Naive thymus-derived CD4-positive, alpha-beta T cell (primary cell): ENCODE data around the gene CHRNB1. TPM values are rescaled to one million over a fixed set of nuclear protein-coding genes. Genes with fewer than 3 reads are reported as not detected.
A peak's percentile ranks its signal among the peaks of the same experiment; 100 is the strongest.

Experiments used
- ATAC-seq: fragments of 150-1000 bp; cut with Tn5 transposase; 2 replicates; pipeline ENCODE4 v1.10.0; 2021; ENCODE audit warnings: mild to moderate bottlenecking, moderate library complexity
- CTCF ChIA-PET: fragments of 350-600 bp; sonication (Branson Sonifier 250); formaldehyde crosslinking; loops from one replicate; lab custom pipeline; 2021; ENCODE audit warnings: antibody characterized with exemption; lab: Charles Lee
- POLR2A ChIA-PET: fragments of 350-600 bp; sonication (Branson Sonifier 250); formaldehyde crosslinking; loops from one replicate; lab custom pipeline; 2021; ENCODE audit warnings: antibody characterized with exemption, inconsistent platforms; lab: Charles Lee
- DNase-seq, 9 donors: peaks; one replicate each; pipeline versions ENCODE4 v3.0.0 to v3.0.0-alpha.2; 2020 to 2022; ENCODE audit warnings: mixed read lengths in 1 of 9
- H3K27ac ChIP-seq: one replicate; pipeline ENCODE4 v1.7.0; 2013; ENCODE audit warnings: mild to moderate bottlenecking, low read depth, low read length, moderate library complexity
- H3K27me3 ChIP-seq, 2 donors: one replicate each; pipeline ENCODE4 v1.7.0; 2013; ENCODE audit warnings: low read length in 2 of 2, mild to moderate bottlenecking in 2 of 2, moderate library complexity in 2 of 2; ENCODE audit not compliant: control insufficient read depth in 2 of 2, insufficient read depth in 2 of 2
- H3K36me3 ChIP-seq, 3 experiments: 1 replicate in 2 of 3; 2 replicates in 1 of 3; pipeline ENCODE4 v1.7.0; 2013; ENCODE audit warnings: low read length in 3 of 3, mild to moderate bottlenecking in 3 of 3, moderate library complexity in 1 of 3; ENCODE audit not compliant: insufficient read depth in 3 of 3, control insufficient read depth in 2 of 3
- H3K4me1 ChIP-seq, 2 donors: one replicate each; pipeline ENCODE4 v1.7.0; 2013; ENCODE audit warnings: low read length in 2 of 2, mild to moderate bottlenecking in 2 of 2, moderate library complexity in 1 of 2; ENCODE audit not compliant: control insufficient read depth in 2 of 2, insufficient read depth in 2 of 2
- H3K4me3 ChIP-seq: 2 replicates; pipeline ENCODE4 v1.7.0; 2013; ENCODE audit warnings: mild to moderate bottlenecking, low read length
- H3K9me3 ChIP-seq, 3 experiments: 1 replicate in 2 of 3; 2 replicates in 1 of 3; pipeline ENCODE4 v1.7.0; 2013; ENCODE audit warnings: low read length in 3 of 3; ENCODE audit not compliant: control insufficient read depth in 2 of 3
- H3K27ac Mint-ChIP-seq, 9 donors: one replicate each; pipeline ENCODE4 v1.8.0; 2020 to 2022; ENCODE audit warnings: mixed read lengths in 9 of 9, mild to moderate bottlenecking in 8 of 9, moderate library complexity in 5 of 9, inconsistent platforms in 2 of 9
- H3K27me3 Mint-ChIP-seq, 5 donors: one replicate each; pipeline ENCODE4 v1.8.0; 2021 to 2022; ENCODE audit warnings: mixed read lengths in 5 of 5, mild to moderate bottlenecking in 1 of 5
- H3K36me3 Mint-ChIP-seq, 5 donors: one replicate each; pipeline ENCODE4 v1.8.0; 2020 to 2022; ENCODE audit warnings: mixed read lengths in 5 of 5, mild to moderate bottlenecking in 3 of 5, inconsistent platforms in 1 of 5
- H3K4me1 Mint-ChIP-seq, 7 donors: one replicate each; pipeline ENCODE4 v1.8.0; 2020 to 2022; ENCODE audit warnings: mixed read lengths in 7 of 7, mild to moderate bottlenecking in 3 of 7, inconsistent platforms in 1 of 7
- H3K4me3 Mint-ChIP-seq, 10 donors: one replicate each; pipeline ENCODE4 v1.8.0; 2020 to 2022; ENCODE audit warnings: mild to moderate bottlenecking in 10 of 10, mixed read lengths in 10 of 10, moderate library complexity in 6 of 10, inconsistent platforms in 2 of 10
- H3K9me3 Mint-ChIP-seq, 11 donors: one replicate each; pipeline ENCODE4 v1.8.0; 2020 to 2022; ENCODE audit warnings: mixed read lengths in 11 of 11, mild to moderate bottlenecking in 4 of 11, inconsistent platforms in 1 of 11, moderate library complexity in 1 of 11
- intact Hi-C, 2 donors: fragments of 100-400 bp; cut with micrococcal nuclease; formaldehyde crosslinking; loops; one replicate each; pipeline ENCODE4 v1.15.1; 2023
- polyA plus RNA-seq, 2 donors: library from polyadenylated mRNA; unstranded; fragments of 300-500 nt; fragmentation: Illumina TruSeq; gene quantifications; one replicate each; pipeline ENCODE4 v1.2.3, GENCODE V29; 2021
- total RNA-seq, 6 experiments: library from RNA in 5 of 6; stranded (reverse) in 5 of 6; gene quantifications; 1 replicate in 5 of 6; 2 replicates in 1 of 6; pipeline ENCODE4 v1.2.3 and lab custom pipeline; 2021 to 2026

CHRNB1 gene
- total and polyA plus RNA-seq, 7 experiments from 2014 or later, result 6.0 to 24.8 (median 7.3) TPM

- no peak for ATAC-seq
- intact Hi-C loops, result no loop called here
- Mint-ChIP-seq H3K27me3 (peaks cover 0 to 19% (median 0%) of the 10 kb centered on the region in 5 donors), H3K4me1 (peaks cover 0 to 14% (median 6%) of the 10 kb centered on the region in 7 donors), H3K9me3 (peaks cover 0 to 1% (median 0%) of the 10 kb centered on the region in 11 donors), H3K36me3 (no peaks in the 10 kb centered on the region), H3K4me3 (no peak overlapping the region), H3K27ac (no peak overlapping the region)
- CTCF ChIA-PET, result no interaction called here
- POLR2A ChIA-PET, result no interaction called here
- no peaks in the 10 kb centered on the region for H3K27me3 ChIP-seq
- no peak overlapping the region for H3K4me3 ChIP-seq
- DNase-seq, result no peak
- H3K4me1 ChIP-seq, result peaks cover 0 to 3% of the 10 kb centered on the region in 2 donors
- H3K9me3 ChIP-seq, result no peaks in the 10 kb centered on the region
- H3K27ac ChIP-seq, result no peak overlapping the region
- H3K36me3 ChIP-seq, result no peaks in the 10 kb centered on the region
These were observed 33.5 kb upstream of the CHRNB1 start for GRCh38 chr17:7411427-7411750.

- Histone ChIP-seq H3K27me3 (no peaks in the 10 kb centered on the region), H3K36me3 (no peaks in the 10 kb centered on the region), H3K27ac (no peak overlapping the region), H3K4me1 (peaks cover 0 to 3% of the 10 kb centered on the region in 2 donors), H3K9me3 (no peaks in the 10 kb centered on the region), H3K4me3 (no peak overlapping the region)
- no peak for ATAC-seq
- H3K27ac Mint-ChIP-seq, result no peak overlapping the region
- H3K4me1 Mint-ChIP-seq, result peaks cover 0 to 19% (median 5%) of the 10 kb centered on the region in 7 donors
- ChIA-PET POLR2A (interaction anchor here (1.1 to 1.3 kb wide), 2 partner anchors 9 to 24 kb away, joined by 3 to 5 read pairs; partner anchors contain the start of gene TMEM256), CTCF (no interaction called here)
- peaks cover 0 to 11% (median 0%) of the 10 kb centered on the region in 5 donors for H3K27me3 Mint-ChIP-seq
- H3K36me3 Mint-ChIP-seq, result no peaks in the 10 kb centered on the region
- DNase-seq, result no peak
- H3K4me3 Mint-ChIP-seq, result no peak overlapping the region
- intact Hi-C loops, result no loop called here
- H3K9me3 Mint-ChIP-seq, result no peaks in the 10 kb centered on the region
These were observed 31.4 kb upstream of the CHRNB1 start for GRCh38 chr17:7413346-7413985.

DNA sequence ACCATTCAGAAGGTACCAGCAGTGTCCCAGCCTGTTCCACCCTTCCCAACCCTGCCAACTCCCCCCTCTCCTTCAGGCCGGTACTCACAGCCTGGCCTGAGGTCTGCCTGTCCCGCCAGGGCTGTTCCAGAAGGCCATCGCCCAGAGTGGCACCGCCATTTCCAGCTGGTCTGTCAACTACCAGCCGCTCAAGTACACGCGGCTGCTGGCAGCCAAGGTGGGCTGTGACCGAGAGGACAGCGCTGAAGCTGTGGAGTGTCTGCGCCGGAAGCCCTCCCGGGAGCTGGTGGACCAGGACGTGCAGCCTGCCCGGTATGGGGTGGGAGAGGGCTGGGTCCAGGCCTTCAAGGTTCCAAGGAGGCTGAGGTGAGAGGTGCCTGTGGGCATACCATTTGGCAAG, 30.0 kb upstream of the CHRNB1 start:
- Histone ChIP-seq H3K9me3 (no peaks in the 10 kb centered on the region), H3K27me3 (no peaks in the 10 kb centered on the region), H3K4me1 (no peaks in the 10 kb centered on the region), H3K4me3 (no peak overlapping the region), H3K36me3 (no peaks in the 10 kb centered on the region), H3K27ac (no peak overlapping the region)
- Mint-ChIP-seq H3K4me1 (peaks cover 0 to 11% (median 0%) of the 10 kb centered on the region in 7 donors), H3K27ac (no peak overlapping the region), H3K4me3 (no peak overlapping the region), H3K36me3 (no peaks in the 10 kb centered on the region), H3K9me3 (no peaks in the 10 kb centered on the region), H3K27me3 (peaks cover 0 to 3% (median 0%) of the 10 kb centered on the region in 5 donors)
- CTCF ChIA-PET, result no interaction called here
- ATAC-seq (no peak), DNase-seq (no peak)
- POLR2A ChIA-PET, result no interaction called here
- intact Hi-C loops, result no loop called here

- no peak for DNase-seq
- Mint-ChIP-seq H3K36me3 (no peaks in the 10 kb centered on the region), H3K27me3 (no peaks in the 10 kb centered on the region), H3K9me3 (no peaks in the 10 kb centered on the region), H3K4me3 (no peak overlapping the region), H3K27ac (no peak overlapping the region), H3K4me1 (peaks cover 0 to 7% (median 0%) of the 10 kb centered on the region in 7 donors)
- POLR2A ChIA-PET, result no interaction called here
- no peak overlapping the region for H3K4me3 ChIP-seq
- CTCF ChIA-PET, result no interaction called here
- intact Hi-C loops, result loop anchor here in 1 of 2 donors (1.0 to 2.0 kb wide), 2 partner anchors 59 to 135 kb away; partner anchors contain the start of gene SLC2A4
- H3K27me3 ChIP-seq, result no peaks in the 10 kb centered on the region
- ATAC-seq, result no peak
- no peaks in the 10 kb centered on the region for H3K36me3 ChIP-seq
- no peaks in the 10 kb centered on the region for H3K4me1 ChIP-seq
- H3K27ac ChIP-seq, result no peak overlapping the region
- no peaks in the 10 kb centered on the region for H3K9me3 ChIP-seq
These were observed 29.1 kb upstream of the CHRNB1 start for GRCh38 chr17:7415784-7416183.

- H3K27ac ChIP-seq, result no peak overlapping the region
- POLR2A ChIA-PET, result interaction anchor here (1.0 kb wide), 1 partner anchor 13 kb away, joined by 3 read pairs; no protein-coding TSS in a partner anchor
- CTCF ChIA-PET, result no interaction called here
- H3K27me3 Mint-ChIP-seq, result no peaks in the 10 kb centered on the region
- peak overlapping the region in 1 of 9 donors; percentile 6 for H3K27ac Mint-ChIP-seq
- H3K36me3 ChIP-seq, result no peaks in the 10 kb centered on the region
- H3K36me3 Mint-ChIP-seq, result no peaks in the 10 kb centered on the region
- DNase-seq, result peak in 1 of 9 donors; percentile 12
- H3K9me3 Mint-ChIP-seq, result no peaks in the 10 kb centered on the region
- H3K4me1 Mint-ChIP-seq, result peaks cover 0 to 7% (median 0%) of the 10 kb centered on the region in 7 donors
- no peaks in the 10 kb centered on the region for H3K27me3 ChIP-seq
- H3K4me3 Mint-ChIP-seq, result no peak overlapping the region
- intact Hi-C loops, result loop anchor here in 1 of 2 donors (1.0 to 2.0 kb wide), 2 partner anchors 60 to 136 kb away; partner anchors contain the start of gene SLC2A4
- no peaks in the 10 kb centered on the region for H3K9me3 ChIP-seq
- no peak overlapping the region for H3K4me3 ChIP-seq
- ATAC-seq, result no peak
- H3K4me1 ChIP-seq, result no peaks in the 10 kb centered on the region
These were observed 28.5 kb upstream of the CHRNB1 start for GRCh38 chr17:7416323-7416722.

DNA sequence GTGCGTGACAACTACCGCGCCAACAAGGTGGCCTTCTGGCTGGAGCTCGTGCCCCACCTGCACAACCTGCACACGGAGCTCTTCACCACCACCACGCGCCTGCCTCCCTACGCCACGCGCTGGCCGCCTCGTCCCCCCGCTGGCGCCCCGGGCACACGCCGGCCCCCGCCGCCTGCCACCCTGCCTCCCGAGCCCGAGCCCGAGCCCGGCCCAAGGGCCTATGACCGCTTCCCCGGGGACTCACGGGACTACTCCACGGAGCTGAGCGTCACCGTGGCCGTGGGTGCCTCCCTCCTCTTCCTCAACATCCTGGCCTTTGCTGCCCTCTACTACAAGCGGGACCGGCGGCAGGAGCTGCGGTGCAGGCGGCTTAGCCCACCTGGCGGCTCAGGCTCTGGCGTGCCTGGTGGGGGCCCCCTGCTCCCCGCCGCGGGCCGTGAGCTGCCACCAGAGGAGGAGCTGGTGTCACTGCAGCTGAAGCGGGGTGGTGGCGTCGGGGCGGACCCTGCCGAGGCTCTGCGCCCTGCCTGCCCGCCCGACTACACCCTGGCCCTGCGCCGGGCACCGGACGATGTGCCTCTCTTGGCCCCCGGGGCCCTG, 27.7 kb upstream of the CHRNB1 start:
- intact Hi-C loops, result loop anchor here in 1 of 2 donors (2.0 kb wide), 1 partner anchor 136 kb away; the partner anchor contains the start of gene SLC2A4
- no peaks in the 10 kb centered on the region for H3K27me3 Mint-ChIP-seq
- ATAC-seq (no peak), DNase-seq (no peak)
- no peak overlapping the region for H3K4me3 ChIP-seq
- no peak overlapping the region for H3K4me3 Mint-ChIP-seq
- no peaks in the 10 kb centered on the region for H3K27me3 ChIP-seq
- H3K36me3 ChIP-seq, result no peaks in the 10 kb centered on the region
- no peak overlapping the region for H3K27ac ChIP-seq
- CTCF ChIA-PET, result interaction anchor here (0.5 to 0.7 kb wide), 2 partner anchors 17 to 61 kb away, joined by 3 to 4 read pairs; no protein-coding TSS in a partner anchor
- H3K4me1 ChIP-seq, result no peaks in the 10 kb centered on the region
- no peaks in the 10 kb centered on the region for H3K9me3 Mint-ChIP-seq
- no peaks in the 10 kb centered on the region for H3K9me3 ChIP-seq
- peaks cover 0 to 7% (median 0%) of the 10 kb centered on the region in 7 donors for H3K4me1 Mint-ChIP-seq
- H3K36me3 Mint-ChIP-seq, result no peaks in the 10 kb centered on the region
- POLR2A ChIA-PET, result interaction anchor here (0.7 to 1.0 kb wide), 2 partner anchors 14 to 44 kb away, joined by 3 read pairs; no protein-coding TSS in a partner anchor
- no peak overlapping the region for H3K27ac Mint-ChIP-seq
